Activated naive CD4-positive, alpha-beta T cell treated with anti-CD3 and anti-CD28 coated beads, Interleukin-2, amount 50 U/mL, for 24 hours (primary cell): ENCODE measurements around the gene NAA15.
A peak's percentile ranks its signal among the peaks of the same experiment; 100 is the strongest.
"Not testable (repeated sequence)": the region's sequence is repeated elsewhere in the genome, so short reads cannot be mapped to it uniquely, and the experiment has no call there.

ENCODE experiments used
- H3K27ac Mint-ChIP-seq: one replicate; pipeline ENCODE4 v1.8.0; 2021; ENCODE audit warnings: mild to moderate bottlenecking, mixed read lengths
- H3K27me3 Mint-ChIP-seq: one replicate; pipeline ENCODE4 v1.8.0; 2021; ENCODE audit warnings: mixed read lengths
- H3K36me3 Mint-ChIP-seq: one replicate; pipeline ENCODE4 v1.8.0; 2021; ENCODE audit warnings: mixed read lengths
- H3K4me1 Mint-ChIP-seq: one replicate; pipeline ENCODE4 v1.8.0; 2021; ENCODE audit warnings: mixed read lengths
- H3K4me3 Mint-ChIP-seq: one replicate; pipeline ENCODE4 v1.8.0; 2021; ENCODE audit warnings: mild to moderate bottlenecking, mixed read lengths
- H3K9me3 Mint-ChIP-seq: one replicate; pipeline ENCODE4 v1.8.0; 2021; ENCODE audit warnings: mixed read lengths

NAA15 gene

DNA sequence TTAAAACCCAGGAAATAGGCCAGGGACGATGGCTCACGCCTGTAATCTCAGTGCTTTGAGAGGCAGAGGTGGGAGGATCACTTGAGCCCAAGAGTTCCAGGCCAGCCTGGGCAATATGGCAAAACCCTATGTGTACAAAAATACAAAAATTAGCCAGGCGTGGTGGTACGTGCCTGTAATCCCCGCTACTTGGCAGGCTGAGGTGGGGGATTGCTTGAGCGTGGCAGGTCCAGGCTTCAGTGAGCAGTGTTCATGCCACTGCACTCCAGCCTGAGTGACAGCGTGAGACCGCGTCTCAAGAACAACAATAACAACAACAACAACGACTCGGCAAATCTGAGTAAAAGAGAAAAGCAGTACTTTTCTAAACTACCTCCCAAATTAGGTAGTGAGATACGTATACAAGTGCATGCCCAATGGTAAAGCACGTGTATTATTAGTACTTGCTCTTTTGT, 13.9 kb downstream of the NAA15 start:
- Mint-ChIP-seq H3K27ac (peak overlapping the region; percentile 35), H3K27me3 (no peaks in the 10 kb centered on the region), H3K36me3 (peaks cover 11% of the 10 kb centered on the region), H3K9me3 (no peaks in the 10 kb centered on the region), H3K4me3 (no peak overlapping the region), H3K4me1 (peaks cover 85% of the 10 kb centered on the region)

DNA sequence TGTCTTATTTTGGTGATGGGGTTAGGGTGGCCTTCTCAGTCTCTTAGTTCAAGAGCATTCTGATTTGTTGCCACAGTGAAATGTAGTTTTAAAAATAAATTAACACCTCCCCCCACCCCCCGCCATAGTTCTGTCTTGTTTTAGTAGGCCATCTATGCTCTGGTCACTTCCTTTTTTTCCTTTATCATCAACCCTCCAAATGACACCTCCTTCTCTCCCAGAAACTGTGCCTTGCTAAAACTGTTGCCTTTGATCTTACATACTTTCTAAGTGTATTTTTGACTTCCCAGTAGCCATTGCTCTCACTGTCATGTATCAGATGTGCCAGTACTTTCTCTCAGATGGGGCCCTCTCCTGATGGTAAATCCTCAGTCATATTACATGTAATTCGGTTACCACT, 15.4 kb downstream of the NAA15 start:
- Mint-ChIP-seq H3K4me3 (peak overlapping the region; percentile 55), H3K4me1 (peaks cover 86% of the 10 kb centered on the region), H3K27me3 (no peaks in the 10 kb centered on the region), H3K36me3 (peaks cover 12% of the 10 kb centered on the region), H3K9me3 (no peaks in the 10 kb centered on the region), H3K27ac (no peak overlapping the region)

DNA sequence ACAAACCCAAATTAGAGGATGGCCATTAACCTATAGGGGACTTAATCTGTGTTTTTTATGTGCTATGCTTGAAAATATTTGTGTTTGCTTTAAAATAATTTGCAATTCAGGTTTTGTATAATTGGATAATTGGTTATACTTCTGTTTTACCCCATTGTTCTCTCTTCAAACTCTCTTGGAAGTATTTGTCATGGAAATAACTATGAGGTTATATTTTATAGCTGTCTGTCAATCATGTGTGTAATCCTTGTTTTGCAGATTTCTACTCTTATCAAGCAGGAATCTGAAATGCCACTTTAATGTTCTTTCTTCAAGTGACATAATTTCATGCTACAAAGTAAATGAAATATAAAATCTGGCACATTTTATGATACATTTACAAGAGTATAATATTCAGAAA, 16.3 kb downstream of the NAA15 start:
- no peaks in the 10 kb centered on the region for H3K9me3 Mint-ChIP-seq
- H3K4me1 Mint-ChIP-seq: peaks cover 86% of the 10 kb centered on the region
- peaks cover 17% of the 10 kb centered on the region for H3K36me3 Mint-ChIP-seq
- no peak overlapping the region for H3K27ac Mint-ChIP-seq
- H3K27me3 Mint-ChIP-seq: no peaks in the 10 kb centered on the region
- no peak overlapping the region for H3K4me3 Mint-ChIP-seq

DNA sequence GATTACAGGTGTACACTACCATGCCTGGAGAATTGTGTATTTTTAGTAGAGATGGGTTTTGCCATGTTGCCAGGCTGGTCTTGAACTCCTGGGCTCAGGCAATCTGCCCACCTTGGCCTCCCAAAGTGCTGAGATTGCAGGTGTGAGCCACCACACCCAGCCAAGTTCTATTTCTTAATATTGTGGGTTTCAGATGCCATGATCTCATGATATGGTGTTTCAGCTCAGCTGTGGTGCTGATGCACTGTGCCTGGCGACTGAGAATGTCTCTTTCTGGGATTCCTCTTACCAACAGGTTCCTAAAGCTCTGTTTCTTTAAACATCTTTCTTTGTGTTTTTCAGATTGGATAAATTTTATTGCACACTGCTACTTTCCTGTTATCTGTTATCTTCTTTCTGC, 18.3 kb downstream of the NAA15 start:
- Mint-ChIP-seq H3K36me3 (peaks cover 17% of the 10 kb centered on the region), H3K9me3 (no peaks in the 10 kb centered on the region), H3K27ac (no peak overlapping the region), H3K27me3 (no peaks in the 10 kb centered on the region), H3K4me1 (peaks cover 84% of the 10 kb centered on the region), H3K4me3 (no peak overlapping the region)

DNA sequence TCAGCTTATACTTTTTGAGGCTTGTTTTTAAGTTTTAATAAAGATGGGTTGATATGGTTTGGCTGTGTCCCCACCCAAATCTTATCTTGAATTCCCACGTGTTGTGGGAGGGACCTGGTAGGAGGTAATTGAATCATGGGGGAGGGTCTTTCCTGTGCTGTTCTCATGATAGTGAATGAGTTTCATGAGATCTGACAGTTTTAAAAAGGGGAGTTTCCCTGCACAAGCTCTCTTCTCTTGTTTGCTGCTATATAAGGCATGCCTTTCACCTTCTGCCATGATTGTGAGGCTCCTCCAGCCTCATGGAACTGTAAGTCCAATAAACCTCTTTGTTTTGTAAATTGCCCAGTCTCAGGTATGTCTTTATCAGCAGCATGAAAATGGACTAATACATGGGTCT, 20.8 kb downstream of the NAA15 start:
- Mint-ChIP-seq H3K27ac (peak overlapping the region; percentile 47), H3K4me1 (peaks cover 76% of the 10 kb centered on the region), H3K36me3 (peaks cover 14% of the 10 kb centered on the region)
- H3K27me3 Mint-ChIP-seq, H3K4me3 Mint-ChIP-seq, H3K9me3 Mint-ChIP-seq: not testable (repeated sequence)

DNA sequence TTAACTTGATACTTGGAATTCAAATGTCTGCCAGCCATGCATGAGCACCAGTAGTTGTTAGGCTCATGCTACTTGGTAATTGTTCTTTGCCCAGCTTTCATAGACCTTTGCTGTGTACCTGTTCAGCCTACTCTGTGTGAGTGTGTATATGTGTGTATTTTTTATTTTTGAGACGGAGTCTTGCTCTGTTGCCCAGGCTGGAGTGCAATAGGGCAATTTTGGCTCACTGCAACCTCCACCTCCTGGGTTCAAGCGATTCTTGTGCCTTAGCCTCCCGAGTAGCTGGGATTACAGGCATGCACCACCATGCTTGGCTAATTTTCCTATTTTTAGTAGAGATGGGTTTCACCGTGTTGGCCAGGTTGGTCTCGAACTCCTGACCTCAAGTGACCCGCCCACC, 21.2 kb downstream of the NAA15 start:
- H3K9me3 Mint-ChIP-seq, H3K4me3 Mint-ChIP-seq, H3K27me3 Mint-ChIP-seq: not testable (repeated sequence)
- H3K27ac Mint-ChIP-seq: peak overlapping the region; percentile 35
- H3K36me3 Mint-ChIP-seq: peaks cover 12% of the 10 kb centered on the region
- H3K4me1 Mint-ChIP-seq: peaks cover 71% of the 10 kb centered on the region

DNA sequence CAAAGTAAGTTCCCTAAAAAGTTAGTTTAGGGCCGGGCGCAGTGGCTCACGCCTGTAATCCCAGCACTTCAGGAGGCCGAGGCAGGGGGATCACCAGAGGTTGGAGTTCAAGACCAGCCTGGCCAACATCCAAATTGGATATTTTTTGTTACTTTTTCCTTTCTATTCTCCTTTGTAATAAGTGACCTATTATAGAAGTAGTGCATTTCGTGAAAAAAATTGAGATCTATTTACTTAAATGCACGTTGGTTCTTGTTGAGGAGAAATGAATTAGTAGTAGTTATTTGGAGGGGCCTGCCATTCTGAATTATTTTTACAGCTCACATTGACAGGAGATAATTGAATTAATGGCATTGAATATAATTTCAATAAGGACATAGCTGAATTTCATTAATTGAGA, 23.3 kb downstream of the NAA15 start:
- no peak overlapping the region for H3K27ac Mint-ChIP-seq
- H3K4me1 Mint-ChIP-seq: peaks cover 73% of the 10 kb centered on the region
- H3K36me3 Mint-ChIP-seq: peaks cover 17% of the 10 kb centered on the region
- no peaks in the 10 kb centered on the region for H3K27me3 Mint-ChIP-seq
- H3K9me3 Mint-ChIP-seq: no peaks in the 10 kb centered on the region
- no peak overlapping the region for H3K4me3 Mint-ChIP-seq

DNA sequence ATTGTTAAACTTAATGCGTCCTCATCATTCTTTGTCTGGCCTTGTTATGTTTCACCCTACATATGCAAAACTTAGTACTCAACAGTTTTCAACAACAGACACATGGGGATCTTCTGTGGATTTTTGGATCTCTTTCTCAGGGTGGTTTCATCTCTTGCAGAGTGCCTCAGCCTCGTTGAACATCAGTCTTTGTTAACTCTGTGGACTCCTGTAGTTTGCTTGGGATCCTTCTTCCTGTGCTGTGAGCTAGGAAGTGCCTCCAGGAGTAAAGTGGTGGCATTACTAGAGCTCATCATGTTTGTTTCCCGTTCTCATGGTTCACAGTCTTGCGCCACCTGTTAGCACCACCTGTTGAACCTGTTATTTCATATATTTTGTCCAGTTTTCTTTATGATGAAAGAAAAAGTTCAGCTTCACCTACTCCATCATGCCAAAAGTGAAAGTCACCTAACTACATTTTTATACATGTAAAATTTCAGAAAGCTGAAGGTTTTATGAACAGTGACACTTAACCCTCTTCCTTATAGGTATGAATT, 28.4 kb downstream of the NAA15 start:
- Mint-ChIP-seq H3K9me3 (no peaks in the 10 kb centered on the region), H3K4me3 (peak overlapping the region; percentile 6), H3K27ac (no peak overlapping the region), H3K4me1 (peaks cover 61% of the 10 kb centered on the region), H3K36me3 (peaks cover 18% of the 10 kb centered on the region), H3K27me3 (no peaks in the 10 kb centered on the region)

DNA sequence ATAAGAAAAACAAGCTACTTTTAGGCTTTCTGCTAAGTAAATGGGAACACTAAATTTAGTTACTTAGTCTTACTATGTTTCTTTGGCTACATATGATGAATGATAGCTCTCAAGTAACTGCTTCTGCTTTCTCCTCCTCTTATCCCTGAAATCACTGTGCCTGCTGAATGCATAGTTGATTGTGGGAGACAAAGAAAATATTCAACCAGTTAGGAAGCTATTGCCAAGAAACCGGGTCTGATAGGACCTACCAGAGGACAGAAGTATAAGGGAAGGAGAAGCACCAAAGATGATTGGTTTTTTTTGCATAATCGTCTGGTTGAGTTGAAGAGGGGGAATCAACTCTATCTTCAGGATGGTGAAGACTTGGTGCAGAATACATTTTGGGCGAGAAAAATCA, 29.0 kb downstream of the NAA15 start:
- Mint-ChIP-seq H3K9me3 (no peaks in the 10 kb centered on the region), H3K4me1 (peaks cover 58% of the 10 kb centered on the region), H3K27me3 (no peaks in the 10 kb centered on the region), H3K36me3 (peaks cover 19% of the 10 kb centered on the region), H3K4me3 (peak overlapping the region; percentile 11), H3K27ac (peak overlapping the region; percentile 12)

DNA sequence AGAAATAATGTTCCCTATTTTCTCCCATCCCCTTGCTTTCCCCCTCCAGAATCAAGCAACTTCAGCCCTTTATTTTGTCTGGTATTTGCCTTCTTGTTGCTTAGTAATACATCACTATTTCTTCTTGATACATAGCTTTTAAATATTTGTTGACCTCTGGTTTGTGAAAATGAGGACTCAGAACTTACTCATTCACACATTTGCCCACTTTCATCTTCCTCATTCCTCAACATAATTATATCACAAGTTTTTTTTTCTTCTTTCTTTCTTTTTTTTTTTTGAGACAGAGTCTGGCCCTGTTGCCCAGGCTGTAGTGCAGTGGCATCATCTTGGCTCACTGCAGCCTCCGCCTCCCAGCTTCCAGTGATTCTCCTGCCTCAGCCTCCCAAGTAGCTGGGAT, 29.9 kb downstream of the NAA15 start:
- Mint-ChIP-seq H3K27me3 (no peaks in the 10 kb centered on the region), H3K9me3 (no peaks in the 10 kb centered on the region), H3K4me3 (no peak overlapping the region), H3K27ac (peak overlapping the region; percentile 8), H3K36me3 (peaks cover 19% of the 10 kb centered on the region), H3K4me1 (peaks cover 51% of the 10 kb centered on the region)

DNA sequence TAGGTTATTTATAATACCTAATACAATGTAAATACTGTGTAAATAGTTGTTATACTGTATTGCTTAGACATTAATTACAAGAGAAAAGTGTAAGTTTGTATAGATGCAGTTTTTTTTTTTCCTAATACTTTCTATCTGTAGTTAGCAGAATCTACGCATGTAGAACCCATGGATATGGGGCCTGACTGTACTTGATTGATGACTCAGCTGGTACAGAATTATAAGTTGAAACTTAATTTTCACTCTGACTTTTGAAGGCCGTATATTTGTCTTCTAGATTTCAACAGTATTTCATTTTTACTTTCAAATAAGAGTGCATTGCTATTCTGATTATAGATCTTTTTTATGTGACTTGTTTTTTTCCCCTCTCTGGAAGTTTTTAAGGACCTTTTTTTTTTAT, 31.7 kb downstream of the NAA15 start:
- H3K9me3 Mint-ChIP-seq: no peaks in the 10 kb centered on the region
- no peak overlapping the region for H3K4me3 Mint-ChIP-seq
- H3K27ac Mint-ChIP-seq: peak overlapping the region; percentile 68
- peaks cover 24% of the 10 kb centered on the region for H3K36me3 Mint-ChIP-seq
- peaks cover 57% of the 10 kb centered on the region for H3K4me1 Mint-ChIP-seq
- no peaks in the 10 kb centered on the region for H3K27me3 Mint-ChIP-seq

DNA sequence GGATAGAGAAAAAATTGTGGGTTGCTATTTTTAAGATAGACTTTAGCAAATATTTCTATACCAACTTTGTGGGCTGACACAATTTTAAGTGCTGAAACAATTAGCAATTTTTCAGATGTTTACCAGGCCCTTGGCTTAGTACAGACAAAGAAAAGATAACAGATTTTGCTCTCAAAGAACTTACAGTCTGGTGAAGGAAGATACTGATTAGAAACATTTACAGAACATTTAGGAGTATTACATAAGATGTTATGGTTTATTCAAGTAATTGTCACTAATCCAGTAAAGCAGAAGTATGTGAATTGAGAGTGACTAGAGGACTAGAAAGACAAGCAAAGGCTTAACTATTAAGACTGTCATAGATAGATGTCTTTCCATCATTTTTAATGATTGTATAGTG, 36.3 kb downstream of the NAA15 start:
- Mint-ChIP-seq H3K36me3 (peaks cover 18% of the 10 kb centered on the region), H3K27me3 (no peaks in the 10 kb centered on the region), H3K4me3 (no peak overlapping the region), H3K27ac (no peak overlapping the region), H3K4me1 (peaks cover 38% of the 10 kb centered on the region), H3K9me3 (no peaks in the 10 kb centered on the region)

DNA sequence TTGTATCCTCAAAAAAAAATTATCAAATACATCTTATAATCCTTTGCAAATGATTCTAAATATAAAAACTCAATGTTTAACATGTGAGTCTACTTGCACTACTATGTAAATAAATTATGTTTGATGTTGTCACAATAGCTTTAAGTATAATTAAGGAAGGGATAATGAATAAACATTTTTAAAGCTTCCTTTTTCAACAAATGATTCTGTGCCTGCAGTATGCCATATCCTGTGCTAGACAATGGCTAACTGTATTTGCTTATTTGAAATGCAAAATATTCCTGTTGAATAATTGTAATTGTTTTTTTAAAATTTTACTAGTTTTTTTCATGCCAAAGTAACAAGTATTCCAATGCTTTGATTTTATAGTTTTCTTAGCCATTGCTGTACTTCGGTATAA, 60.0 kb downstream of the NAA15 start:
- Mint-ChIP-seq H3K9me3 (no peaks in the 10 kb centered on the region), H3K36me3 (peaks cover 16% of the 10 kb centered on the region), H3K27me3 (no peaks in the 10 kb centered on the region), H3K4me3 (no peak overlapping the region), H3K27ac (no peak overlapping the region), H3K4me1 (peaks cover 3% of the 10 kb centered on the region)

DNA sequence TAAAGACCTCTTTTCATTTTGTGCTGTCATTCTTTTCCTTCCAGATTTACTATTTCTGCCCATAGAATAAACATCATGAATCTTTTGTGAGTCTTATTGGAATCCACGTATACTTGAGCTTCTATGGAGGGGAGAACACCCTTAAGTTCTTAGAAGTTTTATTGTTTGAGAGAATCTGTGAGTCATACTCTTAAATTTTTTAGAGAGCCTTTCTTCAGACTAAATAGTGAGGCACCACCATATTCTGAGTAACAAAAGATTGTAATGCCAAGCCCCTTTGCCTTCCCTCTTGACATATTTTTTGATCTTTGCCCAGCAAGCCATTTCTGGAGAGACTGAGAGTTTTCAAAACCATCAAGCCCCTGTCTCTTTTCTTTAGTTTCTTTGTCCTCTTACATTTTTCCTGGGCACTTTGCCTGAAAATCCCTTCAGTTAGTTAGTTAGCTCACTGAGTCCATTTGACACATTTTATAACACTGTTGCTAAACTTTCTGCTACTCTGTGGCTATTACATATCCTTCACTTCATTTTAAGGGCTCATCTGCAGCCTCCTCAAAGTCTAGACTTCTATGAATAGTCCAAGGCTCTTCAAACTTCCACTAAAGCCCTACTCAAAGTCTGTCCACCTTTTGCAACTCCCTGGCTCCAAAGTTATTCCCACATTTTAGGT, 66.3 kb downstream of the NAA15 start:
- no peak overlapping the region for H3K4me3 Mint-ChIP-seq
- H3K9me3 Mint-ChIP-seq: no peaks in the 10 kb centered on the region
- H3K36me3 Mint-ChIP-seq: peaks cover 29% of the 10 kb centered on the region
- no peak overlapping the region for H3K27ac Mint-ChIP-seq
- H3K4me1 Mint-ChIP-seq: peaks cover 6% of the 10 kb centered on the region
- no peaks in the 10 kb centered on the region for H3K27me3 Mint-ChIP-seq

DNA sequence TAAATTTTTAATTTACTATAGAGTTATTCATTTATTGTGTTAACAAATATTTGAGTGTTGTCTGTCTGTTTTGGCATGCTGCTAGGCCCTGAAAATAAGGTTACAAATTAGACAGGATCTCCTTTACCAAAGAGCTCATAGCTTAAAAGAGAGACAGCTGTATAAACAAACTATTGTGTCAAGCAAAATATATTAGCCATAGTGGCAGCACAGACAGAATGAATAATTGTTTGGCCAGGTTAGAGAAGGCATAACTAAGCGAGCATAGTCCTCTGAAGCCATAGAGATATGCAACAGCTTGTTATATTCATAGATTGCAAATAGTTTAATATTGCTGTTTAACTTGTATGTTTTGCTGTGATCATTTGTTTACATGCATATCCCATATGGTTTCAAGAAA, 67.7 kb downstream of the NAA15 start:
- Mint-ChIP-seq H3K27me3 (no peaks in the 10 kb centered on the region), H3K36me3 (peaks cover 31% of the 10 kb centered on the region), H3K4me1 (peaks cover 6% of the 10 kb centered on the region), H3K4me3 (no peak overlapping the region), H3K9me3 (no peaks in the 10 kb centered on the region), H3K27ac (no peak overlapping the region)

DNA sequence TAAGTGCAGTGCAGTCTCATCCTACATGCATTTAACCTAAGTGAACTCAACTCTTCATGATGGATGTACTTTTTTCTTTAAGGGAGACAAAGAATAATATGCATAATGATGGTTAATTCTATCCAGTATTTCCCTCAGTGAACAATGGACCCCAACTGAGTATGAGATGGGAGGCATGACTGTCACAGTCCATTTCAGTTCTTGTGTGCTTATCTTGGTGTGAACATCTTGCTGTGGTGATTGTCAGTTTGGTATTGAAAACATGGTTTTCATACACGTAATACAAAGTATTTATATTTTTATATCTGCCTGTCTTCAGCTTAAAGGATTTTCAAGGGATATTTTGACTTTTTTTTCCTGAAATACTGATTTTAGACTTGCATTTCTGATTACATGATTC, 72.9 kb downstream of the NAA15 start:
- H3K27ac Mint-ChIP-seq: no peak overlapping the region
- H3K27me3 Mint-ChIP-seq: no peaks in the 10 kb centered on the region
- H3K4me3 Mint-ChIP-seq: no peak overlapping the region
- no peaks in the 10 kb centered on the region for H3K9me3 Mint-ChIP-seq
- no peaks in the 10 kb centered on the region for H3K4me1 Mint-ChIP-seq
- H3K36me3 Mint-ChIP-seq: peaks cover 31% of the 10 kb centered on the region

DNA sequence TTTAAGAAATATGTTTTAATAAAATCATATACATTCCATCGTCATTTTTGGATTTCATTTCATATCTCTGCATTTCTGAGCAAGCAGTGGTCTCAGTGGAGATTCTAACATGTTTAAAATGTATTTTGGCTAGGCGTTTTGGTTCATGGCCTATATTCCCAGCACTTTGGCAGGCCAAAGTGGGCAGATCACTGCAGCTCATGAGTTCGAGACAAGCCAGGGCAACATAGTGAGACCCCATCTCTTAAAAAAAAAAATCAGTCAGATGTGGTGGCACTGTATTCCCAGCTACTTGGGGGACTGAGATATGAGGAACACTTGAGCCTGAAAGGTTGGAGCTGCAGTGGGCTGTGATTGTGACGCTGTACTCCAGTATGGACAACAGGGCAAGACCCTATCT, 85.1 kb downstream of the NAA15 start:
- Mint-ChIP-seq H3K36me3 (peaks cover 10% of the 10 kb centered on the region), H3K4me3 (no peak overlapping the region), H3K9me3 (no peaks in the 10 kb centered on the region), H3K27ac (no peak overlapping the region), H3K27me3 (no peaks in the 10 kb centered on the region), H3K4me1 (no peaks in the 10 kb centered on the region)
